GM12874 (cell line): Measurements from ENCODE around the gene TBXA2R.

Experiments used
- CTCF ChIP-seq: IDR thresholded peaks from 2 replicates; pipeline ENCODE4 v1.5.1; 2011; ENCODE audit warnings: low read depth, mild to moderate bottlenecking, control low read depth, low read length, moderate library complexity; ENCODE audit not compliant: insufficient read depth

Gene TBXA2R

GRCh38 chr19:3637621-3638020 lies 30.9 kb upstream of the TBXA2R start:
- no peak for TF ChIP-seq CTCF

- TF ChIP-seq CTCF, result no peak
Observed at GRCh38 chr19:3636962-3637361, 30.3 kb upstream of the TBXA2R start.

DNA sequence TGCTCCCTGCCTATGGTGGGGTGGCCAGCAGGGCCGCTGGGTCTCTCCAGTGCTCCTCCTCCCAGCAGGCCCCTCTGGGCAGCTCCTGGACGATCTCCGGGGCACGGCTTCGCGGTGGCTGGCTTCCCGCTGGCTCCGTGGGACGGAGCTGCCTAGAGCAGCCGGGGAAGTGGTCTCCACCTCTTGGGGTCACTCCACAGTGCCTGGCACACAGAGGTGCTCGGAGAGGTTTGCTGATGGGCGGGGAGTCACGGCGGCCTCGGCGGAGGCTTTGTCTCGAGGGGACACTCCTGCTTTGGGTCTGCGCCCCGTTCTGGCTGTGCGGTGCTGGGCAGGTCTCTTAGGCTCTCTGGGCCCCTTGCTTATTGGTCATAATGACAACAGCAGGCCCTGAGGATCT lies 29.8 kb upstream of the TBXA2R start:
- no peak for TF ChIP-seq CTCF

GRCh38 chr19:3634496-3635045 lies 27.9 kb upstream of the TBXA2R start:
- TF ChIP-seq CTCF, result no peak

- TF ChIP-seq CTCF, result no peak
Observed at GRCh38 chr19:3633559-3633988, 26.9 kb upstream of the TBXA2R start.

- no peak for TF ChIP-seq CTCF
Observed at GRCh38 chr19:3632739-3633558, 26.3 kb upstream of the TBXA2R start.

DNA sequence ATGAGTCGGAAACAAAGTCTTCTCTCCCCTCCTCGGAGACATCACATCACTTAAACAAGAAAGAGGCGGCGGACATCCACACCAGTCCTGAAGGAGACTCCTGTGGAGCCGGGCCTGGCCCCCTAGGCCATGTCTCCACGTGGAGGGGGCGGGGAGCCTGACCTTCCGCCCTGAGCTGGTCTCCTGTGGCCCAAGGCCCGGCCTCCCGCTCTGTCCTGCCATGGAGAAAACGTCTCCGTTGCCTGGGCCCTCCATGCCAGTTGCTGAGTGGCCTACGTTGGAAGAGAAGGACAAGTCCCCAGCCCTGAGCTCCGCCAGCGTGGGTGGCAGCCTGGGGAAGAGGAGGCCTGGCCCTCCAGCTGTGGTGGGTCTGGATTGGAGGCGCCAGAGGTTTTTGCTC lies 25.4 kb upstream of the TBXA2R start:
- no peak for TF ChIP-seq CTCF
